ENCODE results near the gene CAMSAP1.

CAMSAP1 gene

GRCh38 chr9:135809166-135809565 is 98.2 kb downstream of the CAMSAP1 start:
- no peak for DNase-seq

GRCh38 chr9:135805422-135806022 is 101.8 kb downstream of the CAMSAP1 start:
- DNase-seq, result no peak

- DNase-seq, result no peak
Measured at GRCh38 chr9:135804581-135805421, 102.5 kb downstream of the CAMSAP1 start.

- no peak for DNase-seq
Measured at GRCh38 chr9:135803441-135803840, 103.9 kb downstream of the CAMSAP1 start.

GRCh38 chr9:135802876-135803419 is 104.4 kb downstream of the CAMSAP1 start:
- DNase-seq, result no peak

- DNase-seq, result no peak
Measured at GRCh38 chr9:135801070-135801469, 106.3 kb downstream of the CAMSAP1 start.

- DNase-seq, result no peak
Measured at GRCh38 chr9:135799261-135799660, 108.1 kb downstream of the CAMSAP1 start.

- no peak for DNase-seq
Measured at GRCh38 chr9:135798263-135798585, 109.1 kb downstream of the CAMSAP1 start.

GRCh38 chr9:135797507-135798262 is 109.7 kb downstream of the CAMSAP1 start:
- peak; percentile 7 for DNase-seq

GRCh38 chr9:135796784-135797485 is 110.4 kb downstream of the CAMSAP1 start:
- DNase-seq, result no peak

- no peak for DNase-seq
Measured at GRCh38 chr9:135795391-135795790, 112.0 kb downstream of the CAMSAP1 start.

GRCh38 chr9:135794361-135794885 is 112.9 kb downstream of the CAMSAP1 start:
- no peak for DNase-seq

- DNase-seq, result no peak
Measured at GRCh38 chr9:135794057-135794335, 113.3 kb downstream of the CAMSAP1 start.

- DNase-seq, result no peak
Measured at GRCh38 chr9:135793221-135794056, 113.9 kb downstream of the CAMSAP1 start.

- no peak for DNase-seq
Measured at GRCh38 chr9:135792268-135793128, 114.8 kb downstream of the CAMSAP1 start.

- peak; percentile 11 for DNase-seq
Measured at GRCh38 chr9:135791431-135792267, 115.7 kb downstream of the CAMSAP1 start.

GRCh38 chr9:135790850-135791249 is 116.5 kb downstream of the CAMSAP1 start:
- DNase-seq, result no peak

- DNase-seq, result no peak
Measured at GRCh38 chr9:135790356-135790755, 117.0 kb downstream of the CAMSAP1 start.

GRCh38 chr9:135789838-135790291 is 117.5 kb downstream of the CAMSAP1 start:
- no peak for DNase-seq

Measured in NCI-H524 treated with DMSO at 0.1 percent for 48 hours (cell line).